CD4-positive, alpha-beta T cell treated with Interferon alpha-2 for 1 hour (primary cell): ENCODE data around the gene TLL1.

Source experiments
- DNase-seq, 2 donors: peaks; one replicate each; pipeline ENCODE4 v3.0.0-alpha.2; 2020 to 2022

The TLL1 gene

GRCh38 chr4:165982934-165983333 lies 109.9 kb downstream of the TLL1 start:
- no peak for DNase-seq

- no peak for DNase-seq
These were observed 114.1 kb downstream of the TLL1 start for GRCh38 chr4:165986956-165987698.

- DNase-seq = no peak
These were observed 118.5 kb downstream of the TLL1 start for GRCh38 chr4:165991325-165992180.

- no peak for DNase-seq
These were observed 119.2 kb downstream of the TLL1 start for GRCh38 chr4:165992283-165992682.

- no peak for DNase-seq
These were observed 121.7 kb downstream of the TLL1 start for GRCh38 chr4:165994701-165995100.

GRCh38 chr4:166003811-166004210 lies 130.8 kb downstream of the TLL1 start:
- DNase-seq = no peak

- no peak for DNase-seq
These were observed 133.2 kb downstream of the TLL1 start for GRCh38 chr4:166006217-166006616.

- DNase-seq = no peak
These were observed 135.5 kb downstream of the TLL1 start for GRCh38 chr4:166008510-166008909.

- no peak for DNase-seq
These were observed 139.3 kb downstream of the TLL1 start for GRCh38 chr4:166012129-166013030.

- no peak for DNase-seq
These were observed 141.4 kb downstream of the TLL1 start for GRCh38 chr4:166014411-166014810.

- no peak for DNase-seq
These were observed 144.8 kb downstream of the TLL1 start for GRCh38 chr4:166017804-166018203.

- no peak for DNase-seq
These were observed 146.6 kb downstream of the TLL1 start for GRCh38 chr4:166019441-166020220.

GRCh38 chr4:166021617-166022016 lies 148.6 kb downstream of the TLL1 start:
- no peak for DNase-seq

- no peak for DNase-seq
These were observed 161.9 kb downstream of the TLL1 start for GRCh38 chr4:166034965-166035364.

- DNase-seq = no peak
These were observed 166.8 kb downstream of the TLL1 start for GRCh38 chr4:166039822-166040221.

GRCh38 chr4:166042510-166043055 lies 169.5 kb downstream of the TLL1 start:
- no peak for DNase-seq

- no peak for DNase-seq
These were observed 170.8 kb downstream of the TLL1 start for GRCh38 chr4:166043801-166044200.

- no peak for DNase-seq
These were observed 171.8 kb downstream of the TLL1 start for GRCh38 chr4:166044871-166045270.

GRCh38 chr4:166045457-166045856 lies 172.4 kb downstream of the TLL1 start:
- DNase-seq = peak in 1 of 2 donors; percentile 70

- no peak for DNase-seq
These were observed 176.0 kb downstream of the TLL1 start for GRCh38 chr4:166049036-166049435.

GRCh38 chr4:166064721-166065120 lies 191.7 kb downstream of the TLL1 start:
- no peak for DNase-seq

GRCh38 chr4:166065324-166065723 lies 192.3 kb downstream of the TLL1 start:
- no peak for DNase-seq
